Measurements from ENCODE around the gene NPL.
A peak's percentile ranks its signal among the peaks of the same experiment; 100 is the strongest.

NPL gene

GRCh38 chr1:182778862-182779261 lies 10.7 kb upstream of the NPL start:
- Histone ChIP-seq H3K4me3 (replicated peaks; ENCODE audit: insufficient read depth, low read length) (no peak overlapping the region), H3K27ac (replicated peaks) (no peak overlapping the region), H3K27me3 (ENCODE audit: insufficient read depth, poor library complexity, severe bottlenecking) (no peaks in the 10 kb centered on the region)
- no peak for DNase-seq (ENCODE audit: low read depth in 1 of 2, low spot score in 1 of 2)
- no peak for TF ChIP-seq POLR2AphosphoS5 (IDR thresholded peaks at IDR 0.05; ENCODE audit: low read depth)
- TF ChIP-seq CTCF (IDR thresholded peaks at IDR 0.05; ENCODE audit: insufficient read depth, low read length) = no peak
- no peak for TF ChIP-seq REST (IDR thresholded peaks at IDR 0.05; ENCODE audit: insufficient replicate concordance, low read depth)
- no peak for TF ChIP-seq SPI1 (IDR thresholded peaks at IDR 0.05; ENCODE audit: borderline replicate concordance, low read depth)
- no peak for TF ChIP-seq GABPA (IDR thresholded peaks at IDR 0.05; ENCODE audit: low read depth)

GRCh38 chr1:182779530-182779929 lies 10.0 kb upstream of the NPL start:
- Histone ChIP-seq H3K27ac (replicated peaks) (no peak overlapping the region), H3K4me3 (replicated peaks; ENCODE audit: insufficient read depth, low read length) (no peak overlapping the region), H3K27me3 (ENCODE audit: insufficient read depth, poor library complexity, severe bottlenecking) (no peaks in the 10 kb centered on the region)
- no peak for TF ChIP-seq REST (IDR thresholded peaks at IDR 0.05; ENCODE audit: insufficient replicate concordance, low read depth)
- TF ChIP-seq CTCF (IDR thresholded peaks at IDR 0.05; ENCODE audit: insufficient read depth, low read length) = no peak
- TF ChIP-seq SPI1 (IDR thresholded peaks at IDR 0.05; ENCODE audit: borderline replicate concordance, low read depth) = no peak
- no peak for TF ChIP-seq GABPA (IDR thresholded peaks at IDR 0.05; ENCODE audit: low read depth)
- TF ChIP-seq POLR2AphosphoS5 (IDR thresholded peaks at IDR 0.05; ENCODE audit: low read depth) = no peak
- no peak for DNase-seq (ENCODE audit: low read depth in 1 of 2, low spot score in 1 of 2)

GRCh38 chr1:182781841-182782586 lies 7.6 kb upstream of the NPL start:
- no peak for TF ChIP-seq REST (IDR thresholded peaks at IDR 0.05; ENCODE audit: insufficient replicate concordance, low read depth)
- peak; percentile 57; the same call in 1 of the 2 replicates for TF ChIP-seq SPI1 (IDR thresholded peaks at IDR 0.05; ENCODE audit: borderline replicate concordance, low read depth)
- peak; percentile 59 for TF ChIP-seq CTCF (IDR thresholded peaks at IDR 0.05; ENCODE audit: insufficient read depth, low read length)
- no peaks in the 10 kb centered on the region for H3K27me3 ChIP-seq (ENCODE audit: insufficient read depth, poor library complexity, severe bottlenecking)
- DNase-seq (ENCODE audit: low read depth in 1 of 2, low spot score in 1 of 2) = peak; percentile 37 to 82
- H3K4me3 ChIP-seq (replicated peaks; ENCODE audit: insufficient read depth, low read length) = no peak overlapping the region
- no peak overlapping the region for H3K27ac ChIP-seq (replicated peaks)

All from HL-60 (cell line).